ENCODE results near the gene AKTIP.

AKTIP gene

GRCh38 chr16:53494636-53495035 lies 8.4 kb downstream of the AKTIP start:
- in situ Hi-C loops (cut with HindIII; ENCODE audit: low sequenced_read_pairs): no loop called here

GRCh38 chr16:53492503-53492902 lies 10.5 kb downstream of the AKTIP start:
- TF ChIP-seq, protein P1, sequence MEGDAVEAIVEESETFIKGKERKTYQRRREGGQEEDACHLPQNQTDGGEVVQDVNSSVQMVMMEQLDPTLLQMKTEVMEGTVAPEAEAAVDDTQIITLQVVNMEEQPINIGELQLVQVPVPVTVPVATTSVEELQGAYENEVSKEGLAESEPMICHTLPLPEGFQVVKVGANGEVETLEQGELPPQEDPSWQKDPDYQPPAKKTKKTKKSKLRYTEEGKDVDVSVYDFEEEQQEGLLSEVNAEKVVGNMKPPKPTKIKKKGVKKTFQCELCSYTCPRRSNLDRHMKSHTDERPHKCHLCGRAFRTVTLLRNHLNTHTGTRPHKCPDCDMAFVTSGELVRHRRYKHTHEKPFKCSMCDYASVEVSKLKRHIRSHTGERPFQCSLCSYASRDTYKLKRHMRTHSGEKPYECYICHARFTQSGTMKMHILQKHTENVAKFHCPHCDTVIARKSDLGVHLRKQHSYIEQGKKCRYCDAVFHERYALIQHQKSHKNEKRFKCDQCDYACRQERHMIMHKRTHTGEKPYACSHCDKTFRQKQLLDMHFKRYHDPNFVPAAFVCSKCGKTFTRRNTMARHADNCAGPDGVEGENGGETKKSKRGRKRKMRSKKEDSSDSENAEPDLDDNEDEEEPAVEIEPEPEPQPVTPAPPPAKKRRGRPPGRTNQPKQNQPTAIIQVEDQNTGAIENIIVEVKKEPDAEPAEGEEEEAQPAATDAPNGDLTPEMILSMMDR (IDR thresholded peaks at IDR 0.05; ENCODE audit: low read depth, low read length): no peak
- DNase-seq (ENCODE audit: low read depth, low spot score): no peak
- in situ Hi-C loops (cut with HindIII; ENCODE audit: low sequenced_read_pairs): no loop called here
- H3K4me3 ChIP-seq (ENCODE audit: low read depth, low read length): no peak overlapping the region

More at GRCh38 chr16:53494636-53495035, 8.4 kb downstream of the AKTIP start:
- TF ChIP-seq, protein P1 (IDR thresholded peaks at IDR 0.05; ENCODE audit: low read depth, low read length): no peak
- DNase-seq (ENCODE audit: low read depth, low spot score): no peak
- H3K4me3 ChIP-seq (ENCODE audit: low read depth, low read length): no peak overlapping the region

DNA sequence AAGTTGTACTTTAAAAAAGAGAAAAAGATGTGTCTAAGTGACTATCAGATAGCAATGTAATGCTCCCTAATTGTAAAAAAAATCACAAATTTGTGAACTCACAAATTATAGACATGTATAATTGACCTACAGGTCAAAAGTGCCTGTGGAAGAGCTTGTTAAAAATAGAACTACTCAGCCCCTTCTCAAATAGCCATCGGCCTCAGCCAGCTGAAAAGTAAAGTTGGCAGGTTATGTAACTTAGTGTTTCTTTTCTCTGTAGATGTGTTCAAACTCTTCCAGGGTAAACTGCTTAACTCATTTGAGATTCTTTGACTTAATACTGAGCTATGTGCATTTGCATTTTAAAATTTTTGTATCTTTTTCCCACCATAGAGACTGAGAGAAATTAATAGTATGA lies 13.3 kb downstream of the AKTIP start:
- DNase-seq (ENCODE audit: low read depth, low spot score): no peak
- in situ Hi-C loops (cut with HindIII; ENCODE audit: low sequenced_read_pairs): no loop called here
- TF ChIP-seq, protein P1 (IDR thresholded peaks at IDR 0.05; ENCODE audit: low read depth, low read length): no peak
- no peak overlapping the region for H3K4me3 ChIP-seq (ENCODE audit: low read depth, low read length)

DNA sequence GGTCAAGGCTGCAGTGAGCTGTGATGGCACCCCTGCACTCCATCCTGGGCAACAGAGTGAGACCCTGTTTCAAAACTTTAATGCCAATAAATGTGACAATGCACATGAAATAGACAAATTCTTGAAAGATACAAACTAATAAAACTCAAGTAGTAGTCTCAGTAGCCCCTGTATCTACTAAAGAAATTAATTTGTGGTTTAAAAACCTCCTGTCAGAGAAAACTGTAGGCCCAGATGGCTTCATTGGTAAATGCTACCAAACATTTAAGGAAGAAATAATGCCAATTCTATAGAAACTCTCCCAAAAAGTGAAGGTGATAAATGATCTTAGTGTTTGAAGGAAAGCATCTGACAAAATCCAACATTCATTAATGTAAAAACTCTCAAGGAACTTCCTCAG lies 16.8 kb downstream of the AKTIP start:
- TF ChIP-seq, protein P1 (IDR thresholded peaks at IDR 0.05; ENCODE audit: low read depth, low read length): no peak
- no peak for DNase-seq (ENCODE audit: low read depth, low spot score)
- no peak overlapping the region for H3K4me3 ChIP-seq (ENCODE audit: low read depth, low read length)
- in situ Hi-C loops (cut with HindIII; ENCODE audit: low sequenced_read_pairs): no loop called here

- DNase-seq (ENCODE audit: low read depth, low spot score): no peak
- in situ Hi-C loops (cut with HindIII; ENCODE audit: low sequenced_read_pairs): no loop called here
- TF ChIP-seq, protein P1 (IDR thresholded peaks at IDR 0.05; ENCODE audit: low read depth, low read length): no peak
- H3K4me3 ChIP-seq (ENCODE audit: low read depth, low read length): no peak overlapping the region
Observed at GRCh38 chr16:53484542-53484941, 18.5 kb downstream of the AKTIP start.

GRCh38 chr16:53482123-53482522 lies 20.9 kb downstream of the AKTIP start:
- no peak overlapping the region for H3K4me3 ChIP-seq (ENCODE audit: low read depth, low read length)
- no peak for DNase-seq (ENCODE audit: low read depth, low spot score)
- TF ChIP-seq, protein P1 (IDR thresholded peaks at IDR 0.05; ENCODE audit: low read depth, low read length): no peak
- in situ Hi-C loops (cut with HindIII; ENCODE audit: low sequenced_read_pairs): no loop called here

- in situ Hi-C loops (cut with HindIII; ENCODE audit: low sequenced_read_pairs): no loop called here
- TF ChIP-seq, protein P1 (IDR thresholded peaks at IDR 0.05; ENCODE audit: low read depth, low read length): no peak
- no peak for DNase-seq (ENCODE audit: low read depth, low spot score)
Observed at GRCh38 chr16:53480394-53480793, 22.6 kb downstream of the AKTIP start.

More at GRCh38 chr16:53480394-53480793, 22.6 kb downstream of the AKTIP start:
- H3K4me3 ChIP-seq (ENCODE audit: low read depth, low read length): no peak overlapping the region

Data from astrocyte of the spinal cord (primary cell).